Measurements from ENCODE around the gene TPI1. TPM values are rescaled to one million over a fixed set of nuclear protein-coding genes. Genes with fewer than 3 reads are reported as not detected.
"Not testable (repeated sequence)": the region's sequence is repeated elsewhere in the genome, so short reads cannot be mapped to it uniquely, and the experiment has no call there.

Gene TPI1
- total RNA-seq, 6 experiments from 2014 or later, result 265 to 400 (median 331) TPM

DNA sequence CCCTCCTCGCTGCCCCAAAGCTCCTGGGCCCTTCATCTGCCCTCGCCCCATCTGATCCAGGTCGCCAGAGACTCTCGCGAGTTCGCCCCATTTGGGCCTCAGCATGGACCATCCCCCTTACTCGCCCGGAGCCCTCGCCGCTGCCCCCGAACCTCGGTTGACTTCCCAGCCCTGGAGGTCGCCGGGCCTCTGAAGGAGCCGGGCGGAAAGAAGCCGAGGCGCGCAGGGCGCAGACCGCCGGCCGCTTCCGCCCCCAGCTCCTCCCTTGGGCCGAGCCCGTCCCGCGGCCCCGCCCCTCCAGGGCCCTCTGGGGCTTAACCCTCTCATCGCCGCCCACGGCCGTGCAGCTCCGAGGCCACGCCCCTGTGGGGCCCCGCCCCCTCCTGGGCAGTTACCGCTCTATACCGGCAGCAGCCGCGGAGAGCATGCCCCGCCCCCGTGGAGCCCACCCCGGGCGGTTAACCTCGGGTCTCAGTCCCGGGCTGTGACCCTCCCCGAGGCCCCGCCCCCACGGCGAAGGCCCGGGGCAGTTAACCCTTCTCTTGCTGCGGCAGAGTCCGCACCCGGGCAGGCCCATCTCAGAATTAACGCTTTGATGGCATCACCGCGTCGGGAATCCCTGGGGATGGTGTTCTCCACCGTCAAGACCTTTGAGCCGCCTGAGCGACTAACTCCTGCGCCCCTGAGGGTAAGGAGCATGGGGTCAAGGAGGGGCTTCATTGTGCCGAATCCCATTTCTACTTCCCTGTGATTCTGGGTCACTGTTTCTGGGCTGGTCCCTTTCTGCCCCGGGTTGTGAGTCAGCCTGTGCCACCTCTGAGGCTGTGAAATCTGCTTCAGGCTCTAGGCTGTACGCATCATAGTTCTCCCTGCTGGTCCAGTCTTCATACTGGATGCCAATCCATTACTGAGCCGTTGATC is 6.0 kb downstream of the TPI1 start, which contains the start of gene SPSB2:
SPSB2 (minus strand) TSS at position 210 of the 921 bp plus-strand sequence. CDS start 402 bp downstream, outside the sequence.
- peaks cover 0 to 30% (median 9%) of the 10 kb centered on the region in 4 donors for H3K4me1 ChIP-seq
- intact Hi-C loops (cut with DNase I), result no loop called here
- TF ChIP-seq, protein P1, sequence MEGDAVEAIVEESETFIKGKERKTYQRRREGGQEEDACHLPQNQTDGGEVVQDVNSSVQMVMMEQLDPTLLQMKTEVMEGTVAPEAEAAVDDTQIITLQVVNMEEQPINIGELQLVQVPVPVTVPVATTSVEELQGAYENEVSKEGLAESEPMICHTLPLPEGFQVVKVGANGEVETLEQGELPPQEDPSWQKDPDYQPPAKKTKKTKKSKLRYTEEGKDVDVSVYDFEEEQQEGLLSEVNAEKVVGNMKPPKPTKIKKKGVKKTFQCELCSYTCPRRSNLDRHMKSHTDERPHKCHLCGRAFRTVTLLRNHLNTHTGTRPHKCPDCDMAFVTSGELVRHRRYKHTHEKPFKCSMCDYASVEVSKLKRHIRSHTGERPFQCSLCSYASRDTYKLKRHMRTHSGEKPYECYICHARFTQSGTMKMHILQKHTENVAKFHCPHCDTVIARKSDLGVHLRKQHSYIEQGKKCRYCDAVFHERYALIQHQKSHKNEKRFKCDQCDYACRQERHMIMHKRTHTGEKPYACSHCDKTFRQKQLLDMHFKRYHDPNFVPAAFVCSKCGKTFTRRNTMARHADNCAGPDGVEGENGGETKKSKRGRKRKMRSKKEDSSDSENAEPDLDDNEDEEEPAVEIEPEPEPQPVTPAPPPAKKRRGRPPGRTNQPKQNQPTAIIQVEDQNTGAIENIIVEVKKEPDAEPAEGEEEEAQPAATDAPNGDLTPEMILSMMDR (IDR thresholded peaks at IDR 0.05), result peak in 2 of 4 donors; percentile 8
- TF ChIP-seq POLR2A (IDR thresholded peaks at IDR 0.05), result peak; percentile 71
- DNase-seq, result peak; percentile 99 to 100 (median 99)
- 0% methylated on average over 10 of the region's 66 CpGs for WGBS (ENCODE audit: insufficient coverage, low coverage, low lambda C conversion rate, missing lambda C conversion rate)
- H3K27me3 ChIP-seq, result no peaks in the 10 kb centered on the region
- ATAC-seq, result peak; percentile 86 to 96 (median 92)
- H3K36me3 ChIP-seq, result peaks cover 0 to 22% (median 12%) of the 10 kb centered on the region in 4 donors
- H3K9me3 ChIP-seq, result no peaks in the 10 kb centered on the region
- H3K27ac ChIP-seq, result peak within 1 kb of the TSS; percentile 32 to 77 (median 59)
- H3K4me3 ChIP-seq, result peak within 1 kb of the TSS; percentile 70 to 89 (median 75)

DNA sequence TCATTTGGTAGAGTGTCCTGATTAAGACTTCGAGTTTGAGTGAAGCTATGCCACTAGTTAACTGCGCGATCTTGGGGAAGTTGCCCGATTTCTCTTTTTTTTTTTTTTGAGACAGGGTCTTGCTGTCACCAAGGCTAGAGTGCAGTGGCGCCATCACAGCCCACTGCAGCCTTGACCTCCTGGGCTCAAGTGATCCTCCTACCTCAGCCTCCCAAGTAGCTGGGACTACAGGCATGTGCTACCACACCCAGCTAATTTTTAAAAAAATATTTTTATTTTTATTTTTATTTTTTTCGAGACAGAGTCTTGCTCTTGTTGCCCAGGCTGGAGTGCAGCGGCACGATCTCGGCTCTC is 6.7 kb downstream of the TPI1 start:
- intact Hi-C loops (cut with DNase I); ATAC-seq; H3K9me3 ChIP-seq; H3K27me3 ChIP-seq: not testable (repeated sequence)
- DNase-seq, result peak in 1 of 3 donors; percentile 34
- peak overlapping the region; percentile 70 to 89 (median 75) for H3K4me3 ChIP-seq
- WGBS (ENCODE audit: insufficient coverage, low coverage, low lambda C conversion rate, missing lambda C conversion rate), result 54% methylated on average over 9 of the region's 9 CpGs
- H3K4me1 ChIP-seq, result peaks cover 0 to 23% (median 6%) of the 10 kb centered on the region in 4 donors
- H3K27ac ChIP-seq, result peak overlapping the region; percentile 32 to 68 (median 59)
- H3K36me3 ChIP-seq, result peaks cover 0 to 22% (median 12%) of the 10 kb centered on the region in 4 donors

DNA sequence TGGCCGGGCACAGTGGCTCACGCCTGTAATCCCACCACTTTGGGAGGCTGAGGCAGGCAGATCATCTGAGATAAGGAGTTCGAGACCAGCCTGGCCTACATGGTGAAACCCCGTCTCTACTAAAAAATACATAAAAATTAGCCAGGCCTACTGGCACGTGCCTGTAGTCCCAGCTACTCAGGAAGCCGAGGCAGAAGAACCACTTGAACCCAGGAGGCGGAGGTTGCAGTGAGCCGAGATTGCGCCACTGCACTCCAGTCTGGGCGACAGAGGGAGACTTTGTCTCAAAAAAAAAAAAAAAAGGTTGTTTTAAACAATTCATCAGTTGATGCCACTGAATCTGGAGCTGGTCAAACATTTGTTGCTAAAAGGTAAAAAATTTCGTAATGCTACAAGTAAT is 12.5 kb downstream of the TPI1 start:
- peaks cover 0 to 10% (median 2%) of the 10 kb centered on the region in 4 donors for H3K4me1 ChIP-seq
- H3K9me3 ChIP-seq; H3K27me3 ChIP-seq; H3K36me3 ChIP-seq; intact Hi-C loops (cut with DNase I); H3K4me3 ChIP-seq; DNase-seq: not testable (repeated sequence)
- H3K27ac ChIP-seq, result peak overlapping the region in 2 of 3 donors; percentile 28 to 43
- peak in 1 of 4 donors; percentile 29 for ATAC-seq
- 42% methylated on average over 9 of the region's 11 CpGs for WGBS (ENCODE audit: insufficient coverage, low coverage, low lambda C conversion rate, missing lambda C conversion rate)

DNA sequence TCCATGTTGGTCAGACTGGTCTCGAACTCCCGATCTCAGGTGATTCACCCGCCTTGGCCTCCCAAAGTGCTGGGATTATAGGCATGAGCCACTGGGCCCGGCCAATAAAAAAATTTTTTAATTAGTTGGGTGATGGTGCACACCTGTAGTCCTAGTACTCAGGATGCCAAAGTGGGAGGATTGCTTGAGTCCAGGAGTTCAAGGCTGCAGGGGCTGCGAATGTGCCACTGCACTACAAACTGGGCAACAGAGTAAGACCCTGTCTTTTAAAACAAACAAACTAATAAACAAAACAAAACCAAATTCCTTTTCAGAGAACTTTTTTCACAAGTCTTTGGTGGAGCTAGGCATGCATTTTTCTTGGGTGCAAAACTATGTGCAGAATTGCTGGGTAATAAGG is 15.9 kb downstream of the TPI1 start:
- H3K27ac ChIP-seq, result no peak overlapping the region
- H3K4me1 ChIP-seq, result peaks cover 0 to 21% (median 2%) of the 10 kb centered on the region in 4 donors
- H3K27me3 ChIP-seq, result no peaks in the 10 kb centered on the region
- no peak for ATAC-seq
- no peak overlapping the region for H3K4me3 ChIP-seq
- H3K9me3 ChIP-seq, result no peaks in the 10 kb centered on the region
- no peak for DNase-seq
- intact Hi-C loops (cut with DNase I), result no loop called here
- no peak for TF ChIP-seq POLR2A (IDR thresholded peaks at IDR 0.05)
- whole genome bisulfite sequencing (ENCODE audit: insufficient coverage, low coverage, low lambda C conversion rate, missing lambda C conversion rate), result 64% methylated on average over 2 of the region's 5 CpGs
- H3K36me3 ChIP-seq, result peaks cover 0 to 8% (median 0%) of the 10 kb centered on the region in 4 donors

DNA sequence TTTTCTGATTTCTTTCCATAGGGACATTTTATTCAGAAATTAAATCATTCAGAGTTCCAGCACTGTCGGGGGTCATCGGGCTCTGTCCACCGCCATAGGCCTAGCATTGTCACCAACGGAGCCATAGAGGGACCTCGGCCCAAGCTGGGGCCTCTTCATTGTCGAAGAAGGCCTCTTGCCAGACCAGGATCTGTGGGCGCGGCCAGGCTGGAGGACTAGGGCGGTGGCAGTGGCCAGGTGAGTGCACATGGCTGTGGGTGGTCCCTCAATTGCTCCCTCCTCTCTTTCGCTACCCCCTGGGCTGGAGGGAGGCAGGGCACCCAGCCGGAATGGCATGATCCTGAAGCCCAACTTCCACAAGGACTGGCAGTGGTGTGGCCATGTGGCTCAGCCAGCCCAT is 16.4 kb downstream of the TPI1 start:
- Histone ChIP-seq H3K27ac (no peak overlapping the region), H3K4me1 (peaks cover 0 to 25% (median 2%) of the 10 kb centered on the region in 4 donors), H3K4me3 (no peak overlapping the region), H3K27me3 (no peaks in the 10 kb centered on the region), H3K36me3 (peaks cover 0 to 8% (median 0%) of the 10 kb centered on the region in 4 donors), H3K9me3 (no peaks in the 10 kb centered on the region)
- intact Hi-C loops (cut with DNase I), result no loop called here
- TF ChIP-seq POLR2A (IDR thresholded peaks at IDR 0.05), result no peak
- TF ChIP-seq, protein P1 (IDR thresholded peaks at IDR 0.05), result no peak
- DNase-seq (no peak), ATAC-seq (no peak)
- 83% methylated on average over 1 of the region's 11 CpGs for WGBS (ENCODE audit: insufficient coverage, low coverage, low lambda C conversion rate, missing lambda C conversion rate)

DNA sequence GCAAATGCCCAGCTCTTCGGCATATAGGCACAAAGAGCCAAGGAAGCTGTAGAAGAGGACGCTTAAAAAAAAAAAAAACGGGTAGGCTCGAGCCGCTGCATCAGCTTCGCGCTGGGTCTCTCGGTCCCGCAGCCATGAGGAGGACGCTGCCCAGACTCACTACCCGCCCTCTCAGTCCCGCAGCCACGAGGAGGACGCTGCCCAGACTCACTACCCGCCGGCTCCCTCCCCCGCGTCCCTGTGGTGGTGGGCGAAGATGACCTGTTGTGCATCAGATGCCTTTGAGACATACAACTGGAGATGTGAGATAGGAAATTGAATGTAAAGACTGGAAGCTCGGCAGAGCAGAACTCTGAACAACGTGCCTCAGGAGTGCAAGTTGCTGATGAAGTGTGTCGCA is 17.2 kb downstream of the TPI1 start:
- Histone ChIP-seq H3K9me3 (no peaks in the 10 kb centered on the region), H3K4me1 (peaks cover 0 to 28% (median 2%) of the 10 kb centered on the region in 4 donors), H3K27me3 (no peaks in the 10 kb centered on the region), H3K36me3 (peaks cover 0 to 8% (median 0%) of the 10 kb centered on the region in 4 donors), H3K27ac (no peak overlapping the region), H3K4me3 (no peak overlapping the region)
- ATAC-seq (no peak), DNase-seq (no peak)
- WGBS (ENCODE audit: insufficient coverage, low coverage, low lambda C conversion rate, missing lambda C conversion rate), result 83% methylated on average over 22 of the region's 22 CpGs
- TF ChIP-seq POLR2A (IDR thresholded peaks at IDR 0.05), result no peak
- TF ChIP-seq, protein P1 (IDR thresholded peaks at IDR 0.05), result no peak
- intact Hi-C loops (cut with DNase I), result no loop called here

DNA sequence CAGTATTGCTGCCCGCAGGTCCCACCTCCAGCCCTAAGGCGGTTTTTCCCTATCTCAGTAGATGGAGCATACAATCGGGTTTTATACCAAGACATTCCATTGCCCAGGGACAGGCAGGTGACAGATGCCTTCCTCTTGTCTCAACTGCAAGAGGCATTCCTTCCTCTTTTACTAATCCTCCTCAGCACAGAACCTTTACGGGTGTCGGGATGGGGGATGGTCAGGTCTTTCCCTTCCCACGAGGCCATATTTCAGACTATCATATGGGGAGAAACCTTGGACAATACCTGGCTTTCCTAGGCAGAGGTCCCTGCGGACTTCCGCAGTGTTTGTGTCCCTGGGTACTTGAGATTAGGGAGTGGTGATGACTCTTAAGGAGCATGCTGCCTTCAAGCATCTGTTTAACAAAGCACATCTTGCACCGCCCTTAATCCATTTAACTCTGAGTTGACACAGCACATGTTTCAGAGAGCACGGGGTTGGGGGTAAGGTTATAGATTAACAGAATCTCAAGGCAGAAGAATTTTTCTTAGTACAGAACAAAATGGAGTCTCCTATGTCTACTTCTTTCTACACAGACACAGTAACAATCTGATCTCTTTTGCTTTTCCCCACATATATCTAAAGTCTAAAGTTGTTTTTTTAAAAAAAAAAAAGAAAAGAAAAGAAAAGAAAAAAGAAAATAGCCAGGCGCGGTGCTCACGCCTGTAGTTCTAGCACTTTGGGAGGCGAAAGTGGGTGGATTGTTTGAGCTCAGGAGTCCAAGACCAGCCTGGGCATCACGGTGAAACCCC is 19.1 kb downstream of the TPI1 start:
- DNase-seq; H3K27ac ChIP-seq; H3K27me3 ChIP-seq; H3K9me3 ChIP-seq; H3K36me3 ChIP-seq; intact Hi-C loops (cut with DNase I); ATAC-seq; H3K4me3 ChIP-seq: not testable (repeated sequence)
- WGBS (ENCODE audit: insufficient coverage, low coverage, low lambda C conversion rate, missing lambda C conversion rate), result 71% methylated on average over 8 of the region's 15 CpGs
- peaks cover 0 to 22% (median 2%) of the 10 kb centered on the region in 4 donors for H3K4me1 ChIP-seq

Measured in right lobe of liver (tissue), 6 donors.